K562 (cell line): ENCODE results near the gene ALDH16A1. TPM values are rescaled to one million over a fixed set of nuclear protein-coding genes. Genes with fewer than 3 reads are reported as not detected.

Experiments used
- ARID3A ChIP-seq: IDR thresholded peaks from 2 replicates; pipeline ENCODE4 v1.6.1; 2012; ENCODE audit warnings: low read depth, low read length, improper control_type of control experiment, borderline replicate concordance
- CC2D1A ChIP-seq: fragments of 450-650 bp; IDR thresholded peaks from 2 replicates; pipeline ENCODE4 v1.6.1; 2017; ENCODE audit warnings: mild to moderate bottlenecking
- CSDE1 ChIP-seq, 2 experiments: fragments of 450-650 bp; IDR thresholded peaks; 2 replicates each; pipeline ENCODE4 v1.6.1; 2016; ENCODE audit warnings: mild to moderate bottlenecking in 1 of 2
- EGR1 ChIP-seq: fragments of 450-650 bp; conservative IDR thresholded peaks from 2 replicates; pipeline ENCODE4 v1.6.1; 2017; ENCODE audit warnings: mild to moderate bottlenecking
- EP300 ChIP-seq: IDR thresholded peaks from 2 replicates; pipeline ENCODE4 v1.6.1; 2012; ENCODE audit warnings: low read length, improper control_type of control experiment
- ETS1 ChIP-seq: conservative IDR thresholded peaks from 2 replicates; pipeline ENCODE4 v1.6.1; 2011; ENCODE audit warnings: low read depth, mild to moderate bottlenecking, low read length; ENCODE audit not compliant: control insufficient read depth
- LCOR ChIP-seq: sonication (generic); formaldehyde crosslinking; IDR thresholded peaks from 2 replicates; pipeline ENCODE4 v1.8.0; 2022; ENCODE audit warnings: mild to moderate bottlenecking, missing genetic modification reagents
- NR1H2 ChIP-seq: sonication (generic); formaldehyde crosslinking; IDR thresholded peaks from 2 replicates; pipeline ENCODE4 v1.4.0; 2020; ENCODE audit warnings: mild to moderate bottlenecking, missing genetic modification reagents
- NR2C2 ChIP-seq, 2 experiments: fragments of 200-800 bp in 1 of 2; sonication (Bioruptor generic) in 1 of 2; sonication (generic) in 1 of 2; formaldehyde crosslinking in 1 of 2; IDR thresholded peaks; 2 replicates each; pipeline versions ENCODE4 v1.6.1 to v1.8.0; 2016 to 2022; ENCODE audit warnings: mild to moderate bottlenecking in 1 of 2, missing compliant biosample characterization in 1 of 2, missing genetic modification characterization in 1 of 2, missing genetic modification reagents in 1 of 2
- PHF8 ChIP-seq: fragments of 200-600 bp; sonication (generic); IDR thresholded peaks from 2 replicates; pipeline ENCODE4 v1.6.1; 2012; ENCODE audit warnings: mixed run types, mild to moderate bottlenecking, inconsistent platforms, low read length, moderate library complexity, borderline replicate concordance
- RBM14 ChIP-seq: fragments of 200-400 bp; formaldehyde crosslinking; IDR thresholded peaks from 2 replicates; pipeline ENCODE4 v1.6.1; 2018; ENCODE audit warnings: low read depth, mild to moderate bottlenecking, low read length, moderate library complexity, borderline replicate concordance; ENCODE audit not compliant: insufficient read depth
- SIN3B ChIP-seq: fragments of 450-650 bp; IDR thresholded peaks from 2 replicates; pipeline ENCODE4 v1.6.1; 2017; ENCODE audit warnings: low read depth, mild to moderate bottlenecking, moderate library complexity
- UBTF ChIP-seq, 2 experiments: IDR thresholded peaks; 2 replicates each; pipeline ENCODE4 v1.6.1; 2012; ENCODE audit warnings: improper control_type of control experiment in 2 of 2, low read depth in 2 of 2, low read length in 2 of 2, borderline replicate concordance in 1 of 2
- ZBTB5 ChIP-seq: fragments of 450-650 bp; IDR thresholded peaks from 2 replicates; pipeline ENCODE4 v1.6.1; 2017; ENCODE audit warnings: antibody characterized with exemption
- ZFP1 ChIP-seq: fragments of 450-650 bp; formaldehyde crosslinking; IDR thresholded peaks from 2 replicates; pipeline ENCODE4 v1.4.0; 2020; ENCODE audit warnings: mild to moderate bottlenecking, mixed read lengths
- polyA plus RNA-seq, 8 experiments: library from polyadenylated mRNA; depleted of rRNA in 4 of 8; stranded (reverse) in 5 of 8; unstranded in 3 of 8; fragments of >200 nt; fragmentation: Nextera tagmentation in 2 of 8; fragmentation: Illumina TruSeq in 1 of 8; extraction: Ambion mirVana in 2 of 8; extraction: Trizol in 1 of 8; gene quantifications; 2 replicates each; pipeline versions ENCODE4 v1.2.1 to v1.2.3, GENCODE V29; 2011 to 2014; ENCODE audit warnings: inconsistent platforms in 1 of 8, missing spikeins in 1 of 8
- total RNA-seq, 7 experiments: library from RNA; depleted of rRNA in 6 of 7; stranded (reverse); fragments of >200 nt in 6 of 7; fragmentation: Illumina TruSeq in 2 of 7; extraction: Trizol in 2 of 7; gene quantifications; 2 replicates each; pipeline versions ENCODE4 v1.2.1 to v1.2.3, GENCODE V29; 2011 to 2021; ENCODE audit warnings: low replicate concordance in 1 of 7

Gene ALDH16A1
- total and polyA plus RNA-seq, 9 of the 15 experiments (the other 6 are each of a cell fraction or from before 2014, with no cell fraction given), result 2.2 to 52.2 (median 7.6) TPM

- no peak for TF ChIP-seq CSDE1 (IDR thresholded peaks at IDR 0.05)
- peak; percentile 85 for TF ChIP-seq EGR1
- TF ChIP-seq RBM14, result no peak
- TF ChIP-seq SIN3B, result 0 out of 2 replicates have a peak, but pooled peaks have one; percentile 33
- 0 out of 2 replicates have a peak, but pooled peaks have one; percentile 38 for TF ChIP-seq ETS1
- TF ChIP-seq LCOR, result 0 out of 2 replicates have a peak, but pooled peaks have one; percentile 14
- TF ChIP-seq CC2D1A, result peak; percentile 91
- no peak for TF ChIP-seq EP300
- 0 out of 4 replicates have a peak, but pooled peaks of 1 of the 2 experiments have one; percentile 8 for TF ChIP-seq UBTF (IDR thresholded peaks at IDR 0.05; ENCODE audit: borderline replicate concordance in 1 of 2, low read depth in 2 of 2, low read length in 2 of 2)
- no peak for TF ChIP-seq NR1H2 (CRISPR knock-in tag)
- TF ChIP-seq NR2C2 (CRISPR knock-in tag; IDR thresholded peaks at IDR 0.05), result no peak
- peak; percentile 20; the same call in 1 of the 2 replicates for TF ChIP-seq NR2C2 (tag; IDR thresholded peaks at IDR 0.05)
- TF ChIP-seq PHF8, result peak; percentile 59; the same call in 1 of the 2 replicates
- 0 out of 2 replicates have a peak, but pooled peaks have one; percentile 8 for TF ChIP-seq ARID3A
- peak; percentile 37; the same call in 1 of the 2 replicates for TF ChIP-seq ZBTB5
- no peak for TF ChIP-seq ZFP1 (CRISPR knock-in tag)
These were observed 10.2 kb upstream of the ALDH16A1 start (continued) for GRCh38 chr19:49442771-49443365.
